HG03135 (cell line): ENCODE measurements around the gene FBXO40.
A peak's percentile ranks its signal among the peaks of the same experiment; 100 is the strongest.
"Not testable (repeated sequence)": the region's sequence is repeated elsewhere in the genome, so short reads cannot be mapped to it uniquely, and the experiment has no call there.

ENCODE experiments used
- ATAC-seq: cut with Tn5 transposase; IDR thresholded peaks from one replicate; pipeline ENCODE4 v1.9.1; 2021; ENCODE audit warnings: mild to moderate bottlenecking, moderate library complexity; ENCODE audit not compliant: unreplicated experiment

The FBXO40 gene, protein sequence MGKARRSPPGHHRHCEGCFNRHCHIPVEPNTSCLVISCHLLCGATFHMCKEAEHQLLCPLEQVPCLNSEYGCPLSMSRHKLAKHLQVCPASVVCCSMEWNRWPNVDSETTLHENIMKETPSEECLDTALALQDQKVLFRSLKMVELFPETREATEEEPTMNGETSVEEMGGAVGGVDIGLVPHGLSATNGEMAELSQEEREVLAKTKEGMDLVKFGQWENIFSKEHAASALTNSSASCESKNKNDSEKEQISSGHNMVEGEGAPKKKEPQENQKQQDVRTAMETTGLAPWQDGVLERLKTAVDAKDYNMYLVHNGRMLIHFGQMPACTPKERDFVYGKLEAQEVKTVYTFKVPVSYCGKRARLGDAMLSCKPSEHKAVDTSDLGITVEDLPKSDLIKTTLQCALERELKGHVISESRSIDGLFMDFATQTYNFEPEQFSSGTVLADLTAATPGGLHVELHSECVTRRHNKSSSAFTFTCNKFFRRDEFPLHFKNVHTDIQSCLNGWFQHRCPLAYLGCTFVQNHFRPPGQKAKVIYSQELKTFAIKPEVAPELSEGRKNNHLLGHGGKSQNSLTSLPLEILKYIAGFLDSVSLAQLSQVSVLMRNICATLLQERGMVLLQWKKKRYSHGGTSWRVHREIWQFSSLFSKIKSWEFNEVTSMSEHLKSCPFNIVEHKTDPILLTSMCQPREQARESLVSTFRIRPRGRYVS

DNA sequence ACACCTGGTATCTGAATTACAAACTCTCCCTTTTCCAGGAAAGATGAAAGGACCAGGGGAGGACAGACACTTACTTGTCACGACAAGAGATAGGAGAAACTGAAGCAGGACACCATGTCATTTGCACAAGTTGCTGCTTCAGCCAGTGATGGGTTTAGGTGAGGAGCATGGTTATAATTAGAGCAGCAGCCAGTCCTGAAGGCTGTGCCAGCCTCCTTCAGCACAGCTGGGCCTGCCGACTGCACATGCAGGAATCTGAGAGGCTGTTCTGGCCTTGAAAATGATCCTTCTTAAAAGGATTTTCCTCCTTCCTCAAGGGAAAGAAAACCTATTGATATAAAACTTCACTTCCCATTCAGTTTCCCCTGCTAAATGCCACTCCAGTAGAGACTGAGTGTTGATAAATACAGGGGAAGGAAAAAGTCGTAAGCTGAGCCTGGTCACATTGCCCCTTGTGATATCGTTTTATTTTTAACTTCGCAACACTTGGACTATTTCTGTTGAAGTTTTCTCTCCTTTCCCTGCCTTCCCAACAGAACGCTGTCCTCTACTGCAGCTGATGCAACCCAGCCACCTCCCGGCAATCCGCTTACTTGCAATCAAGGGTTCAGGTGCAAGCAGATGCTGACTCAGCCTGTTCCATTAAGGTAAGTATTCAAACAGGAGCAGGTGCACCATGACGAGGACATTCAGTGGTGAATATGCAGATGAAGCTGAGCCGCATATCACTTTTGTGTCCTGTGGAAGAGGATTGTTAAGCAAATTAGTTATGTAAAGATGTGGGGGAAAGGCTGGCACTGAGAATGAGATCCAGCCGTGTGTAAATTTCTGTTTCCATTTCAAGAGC is at the start of gene FBXO40:
TSS of gene FBXO40 (plus strand) at position 524 of the 847 bp plus-strand sequence. CDS start 27,197 bp downstream, outside the sequence.
- no peak for ATAC-seq

DNA sequence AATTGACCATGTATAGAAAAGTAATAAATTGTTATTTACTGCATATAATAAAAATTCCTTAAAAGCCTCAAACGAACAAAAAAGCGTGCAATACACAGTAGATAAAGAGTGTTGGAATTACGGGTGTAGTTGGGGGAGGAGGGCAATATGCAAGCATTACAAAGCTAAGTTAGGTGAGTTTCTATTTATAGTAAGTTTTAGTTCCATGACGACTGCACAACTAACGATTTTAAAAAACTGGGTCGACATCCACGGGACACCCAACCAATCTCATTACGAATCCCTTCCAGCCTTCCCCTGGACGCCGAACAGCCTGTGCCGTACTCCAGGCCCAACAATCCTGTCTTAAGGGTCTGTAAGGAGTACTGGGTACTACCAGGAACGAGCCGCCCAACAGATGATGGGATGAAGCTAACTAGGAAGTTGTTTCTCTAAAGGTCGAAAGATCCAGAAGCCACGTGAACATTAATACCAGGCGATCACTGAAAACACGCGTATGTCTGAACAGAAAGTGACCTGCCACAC is 48.1 kb upstream of the FBXO40 start:
- peak; percentile 3 for ATAC-seq

DNA sequence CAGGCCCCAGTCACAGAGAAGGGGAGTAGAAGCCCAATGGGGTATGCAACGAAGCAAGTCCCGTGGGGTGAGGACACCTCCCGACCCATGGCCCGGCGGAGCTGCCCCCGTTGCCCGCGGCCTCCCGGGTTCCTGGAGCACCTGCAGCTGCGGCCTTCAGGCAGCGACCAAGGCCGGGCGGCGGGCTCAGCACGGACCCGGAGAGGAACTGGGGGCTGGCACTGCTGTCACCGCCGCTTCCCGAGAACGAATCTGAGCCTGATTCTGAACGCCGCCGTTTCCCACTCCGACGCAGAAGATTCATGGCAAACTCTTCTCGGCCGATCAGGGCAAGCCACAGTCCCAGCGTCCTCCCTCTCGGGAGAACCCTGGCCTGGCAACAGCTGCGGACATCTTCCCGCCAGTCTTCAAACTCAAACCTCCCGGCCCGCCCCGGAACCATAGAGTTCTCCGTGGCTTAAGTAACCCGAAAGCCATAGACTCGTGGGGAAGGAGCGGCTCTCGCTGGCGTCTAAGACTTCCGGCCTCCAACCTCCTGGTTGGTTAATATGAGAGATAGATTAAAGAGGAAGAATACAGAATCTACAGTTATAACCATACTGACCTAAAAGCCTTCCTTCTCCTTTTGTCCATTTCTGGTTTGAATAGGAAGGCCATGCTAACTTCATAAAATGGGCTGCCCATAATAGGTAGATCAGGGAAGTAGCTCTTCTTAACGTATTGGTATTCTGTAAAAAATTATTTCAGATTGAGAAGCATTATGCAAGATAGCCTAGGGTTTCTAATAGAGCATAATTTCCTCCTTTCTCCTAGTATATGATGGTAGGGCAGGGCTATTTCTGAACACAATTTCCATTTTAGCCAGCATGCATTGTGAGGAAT is 47.4 kb upstream of the FBXO40 start, which contains the start of gene POLQ:
TSS of gene POLQ (minus strand) at position 415 of the 882 bp plus-strand sequence. CDS start at position 304, 111 bp downstream.
- ATAC-seq = peak; percentile 73

DNA sequence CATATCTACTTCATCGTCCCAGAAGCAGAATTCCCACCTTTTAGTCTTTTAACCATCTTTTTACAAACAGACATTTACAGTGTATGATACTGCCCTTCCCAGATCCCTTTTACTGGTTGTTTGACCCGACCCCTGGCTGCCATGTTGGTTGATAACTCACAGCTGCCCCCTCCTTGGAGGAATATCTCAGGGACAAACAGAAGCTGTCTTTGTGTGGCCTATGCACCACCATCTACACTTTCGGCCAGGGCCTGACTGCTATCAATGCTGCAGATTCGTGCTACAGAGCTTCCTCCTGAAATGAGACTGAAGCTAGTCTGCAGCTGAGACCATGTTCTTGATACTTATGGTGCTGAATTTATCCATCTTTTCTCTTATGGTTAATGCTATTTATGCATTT is 40.8 kb upstream of the FBXO40 start:
- no peak for ATAC-seq

DNA sequence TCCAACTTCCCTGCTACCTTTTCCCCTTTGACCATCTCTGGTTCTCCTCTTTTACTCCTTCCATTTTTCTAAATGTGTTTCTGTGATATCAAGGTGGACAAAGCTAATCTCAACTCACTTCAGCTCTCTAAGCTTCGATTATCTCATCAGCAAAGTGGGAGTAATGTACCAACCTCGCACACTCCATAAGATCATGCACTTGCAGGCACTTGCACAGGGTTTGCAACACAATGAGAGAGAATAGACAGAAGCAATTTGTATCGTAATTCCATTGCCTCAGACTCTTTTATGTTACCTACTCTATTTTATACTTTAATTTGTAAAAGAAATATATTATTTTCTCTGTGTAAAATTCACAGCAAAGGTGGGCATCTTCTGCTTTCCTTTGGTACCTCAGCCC is 40.4 kb upstream of the FBXO40 start:
- no peak for ATAC-seq

DNA sequence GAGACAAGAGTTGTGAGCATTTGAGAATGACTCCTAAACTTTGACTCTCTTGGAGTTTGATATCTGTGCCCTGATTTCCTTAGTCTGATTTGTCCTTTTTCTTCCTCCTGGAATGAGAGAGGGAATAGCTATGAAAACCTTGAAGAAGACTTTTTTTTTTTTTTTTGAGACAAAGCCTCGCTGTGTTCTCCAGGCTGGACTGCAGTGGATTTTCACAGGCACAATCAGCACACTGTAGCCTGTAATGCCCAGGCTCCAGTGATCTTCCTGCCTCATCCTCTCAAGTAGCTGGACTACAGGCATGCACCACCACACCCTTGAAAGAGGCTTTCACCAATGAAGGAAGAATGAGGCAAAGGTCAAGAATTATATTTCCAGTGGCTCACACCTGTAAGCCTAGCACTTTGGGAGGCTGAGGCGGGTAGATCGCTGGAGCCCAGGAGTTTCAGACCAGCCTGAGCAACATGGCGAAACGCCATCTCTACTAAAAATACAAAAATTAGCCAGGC is 35.7 kb upstream of the FBXO40 start:
- ATAC-seq = no peak

DNA sequence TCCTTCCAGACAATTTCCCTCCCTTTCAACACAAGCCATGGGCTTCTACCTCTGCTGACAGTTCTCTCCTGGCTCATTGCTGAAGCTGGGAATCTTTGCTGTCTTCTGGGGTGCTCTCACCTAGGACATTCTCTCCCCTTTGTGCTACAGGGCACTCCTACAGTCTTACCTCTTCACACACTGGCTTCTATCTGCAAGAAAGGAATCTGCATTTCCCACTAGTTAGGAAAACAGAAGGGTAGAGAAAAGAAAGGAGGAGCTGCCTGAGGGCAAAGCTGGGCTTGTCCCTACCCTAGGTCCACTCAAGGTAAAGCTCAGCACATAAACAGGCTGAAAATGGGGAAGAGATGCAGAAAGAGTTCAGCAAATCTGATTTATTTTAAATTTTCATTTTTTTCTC is 31.0 kb upstream of the FBXO40 start:
- no peak for ATAC-seq

DNA sequence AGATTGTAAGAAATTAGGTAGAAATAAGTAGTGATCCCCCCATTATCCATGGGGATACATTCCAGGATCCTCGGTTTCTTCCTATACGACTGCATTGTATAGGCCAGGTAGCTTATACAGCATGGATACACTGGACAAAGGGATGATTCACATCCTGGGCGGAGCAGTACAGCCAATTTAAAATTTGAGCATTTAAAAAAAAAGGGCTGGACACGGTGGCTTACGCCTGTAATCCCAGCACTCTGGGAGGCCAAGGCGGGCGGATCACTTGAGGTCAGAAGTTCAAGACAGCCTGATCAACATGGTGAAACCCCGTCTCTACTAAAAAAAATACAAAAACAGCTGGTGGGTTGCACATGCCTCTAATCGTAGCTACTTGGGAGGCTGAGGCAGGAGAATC is 26.4 kb upstream of the FBXO40 start:
- ATAC-seq = no peak

DNA sequence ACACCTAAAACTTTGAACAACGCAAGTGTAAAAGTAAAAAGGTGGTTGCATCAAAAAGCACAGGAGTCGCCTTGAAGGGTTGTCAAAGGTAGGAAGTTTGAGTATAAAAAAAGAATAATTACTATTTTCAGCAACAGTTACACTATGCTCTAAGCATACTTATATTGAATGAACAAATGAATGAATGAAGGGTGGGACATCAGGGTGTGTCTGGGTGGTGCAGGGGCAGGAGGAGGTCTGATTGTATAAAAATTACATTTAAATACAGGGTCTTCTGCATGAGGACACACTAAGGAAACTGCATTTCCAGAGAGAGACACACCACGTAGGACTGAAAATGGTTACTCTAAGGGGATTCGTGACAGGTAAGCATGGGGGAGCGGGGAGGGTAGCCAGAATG is 25.5 kb upstream of the FBXO40 start, which contains the start of gene ARGFX:
TSS of gene ARGFX (plus strand) at position 301 of the 400 bp plus-strand sequence. CDS start 2,765 bp downstream, outside the sequence.
- no peak for ATAC-seq

DNA sequence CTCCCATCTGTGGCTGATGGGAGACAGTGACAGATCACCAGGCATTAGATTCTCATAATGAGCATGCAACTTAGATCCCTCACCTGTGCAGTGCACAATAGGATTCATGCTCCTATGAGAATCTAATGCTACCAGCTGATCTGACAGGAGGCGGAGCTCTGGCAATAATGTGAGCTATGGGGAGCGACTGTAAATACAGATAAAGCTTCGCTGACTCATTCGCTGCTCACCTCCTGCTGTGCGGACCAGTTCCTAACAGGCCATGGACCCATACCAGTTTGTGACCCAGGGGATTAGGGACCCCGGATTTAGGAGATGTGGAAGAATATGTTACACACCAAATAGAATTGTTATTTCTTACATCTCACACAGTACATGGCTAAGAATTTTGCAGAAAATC is 18.7 kb upstream of the FBXO40 start:
- no peak for ATAC-seq

DNA sequence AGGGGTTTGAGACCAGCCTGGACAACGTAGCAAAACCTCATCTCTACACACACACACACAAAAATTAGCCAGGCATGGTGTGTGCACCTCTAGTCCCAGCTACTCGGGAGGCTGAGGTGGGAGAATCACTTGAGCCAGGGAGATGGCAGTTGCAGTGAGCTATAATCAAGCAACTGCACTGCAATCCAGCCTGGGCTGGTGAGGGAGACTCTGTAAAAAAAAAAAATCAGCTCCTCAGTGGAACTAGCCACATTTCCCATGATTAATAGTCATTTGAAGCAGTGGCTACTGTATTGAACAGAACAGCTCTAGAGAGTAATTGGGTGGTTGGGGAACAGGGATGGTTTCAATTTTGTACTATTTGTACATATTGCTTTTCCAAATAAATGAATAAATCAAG is 11.5 kb upstream of the FBXO40 start:
- ATAC-seq = no peak

DNA sequence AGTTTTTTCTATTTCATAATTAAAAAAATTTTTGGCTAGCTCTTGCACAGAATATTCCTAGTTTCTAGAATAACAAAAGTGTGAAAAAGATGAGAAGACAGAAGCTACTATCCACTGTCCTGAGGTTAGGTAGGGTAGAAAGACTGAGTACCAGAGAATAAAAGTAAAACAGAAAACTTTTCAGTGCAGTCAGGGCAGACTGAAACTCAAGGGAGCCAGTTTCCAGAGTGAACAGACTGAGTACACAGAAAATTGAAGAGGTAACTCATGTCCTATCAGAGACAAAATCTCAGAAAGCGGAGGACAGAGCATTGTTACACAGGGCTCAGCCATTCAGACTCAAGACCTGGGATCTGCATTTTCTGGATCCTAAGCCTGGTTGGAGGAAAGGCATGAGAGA is 8.8 kb upstream of the FBXO40 start:
- no peak for ATAC-seq

DNA sequence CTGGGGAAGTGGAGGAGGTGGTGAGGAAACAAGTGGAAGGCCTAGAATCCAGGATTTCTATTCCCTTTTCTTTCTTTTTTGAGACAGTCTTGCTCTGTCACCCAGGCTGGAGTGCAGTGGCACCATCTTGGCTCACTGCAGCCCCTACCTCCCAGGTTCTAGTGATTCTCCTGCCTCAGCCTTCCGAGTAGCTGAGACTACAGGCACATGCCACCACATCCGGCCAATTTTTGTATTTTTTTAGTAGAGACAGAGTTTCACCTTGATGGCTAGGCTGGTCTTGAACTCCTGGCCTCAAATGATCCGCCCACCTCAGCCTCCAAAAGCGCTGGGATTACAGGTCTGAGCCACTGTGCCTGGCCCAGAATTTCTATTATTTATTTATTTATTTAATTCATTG is 627 bp downstream of the FBXO40 start:
- ATAC-seq = not testable (repeated sequence)

DNA sequence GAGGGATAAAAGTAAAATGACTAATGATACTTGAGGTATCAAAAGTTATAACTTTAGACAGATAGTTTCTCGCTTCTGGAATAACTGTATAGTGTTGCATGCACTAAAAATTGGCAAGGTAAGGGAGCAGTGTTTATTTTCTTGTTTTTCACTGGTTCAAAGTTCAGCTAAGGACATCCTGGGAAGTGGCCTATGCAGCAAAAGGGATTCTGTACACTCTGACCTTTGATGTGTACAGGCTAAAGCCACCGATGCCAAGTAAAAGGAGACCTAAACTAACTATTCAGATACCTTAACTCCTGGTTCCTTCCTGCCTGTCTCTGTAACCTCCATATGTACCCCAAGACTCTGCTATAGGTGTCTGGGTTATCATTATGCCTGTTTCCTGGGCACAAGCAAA is 1.7 kb downstream of the FBXO40 start:
- ATAC-seq = no peak

DNA sequence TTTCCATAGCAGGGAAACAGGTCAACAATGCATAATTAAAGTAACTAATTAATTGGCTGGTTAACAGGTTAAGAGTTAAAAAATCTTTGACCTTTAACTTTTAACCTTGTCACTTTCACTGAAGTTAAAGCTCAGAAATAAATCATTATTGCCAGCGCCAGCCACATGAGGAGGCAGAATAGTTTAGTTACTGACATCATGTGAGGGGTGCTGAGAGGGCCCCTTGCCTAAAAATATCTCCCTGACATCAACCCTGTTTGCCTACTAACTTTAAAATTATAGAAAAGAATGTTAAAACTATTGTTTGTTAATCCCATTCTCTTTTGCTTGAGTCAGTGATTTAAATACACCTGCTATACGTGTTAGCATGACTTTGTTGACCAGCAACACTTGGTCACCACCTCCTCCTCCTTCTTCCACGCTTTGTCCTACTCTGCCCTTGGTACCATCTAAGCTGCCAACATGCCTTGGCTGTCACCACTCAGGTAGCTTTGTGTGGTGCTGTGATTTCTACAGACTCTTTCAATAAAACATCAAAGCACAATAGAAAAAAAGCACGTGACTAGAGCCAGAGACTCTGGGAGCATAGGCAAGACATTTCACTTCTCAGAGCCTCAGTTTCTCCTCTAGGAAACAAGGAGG is 2.7 kb downstream of the FBXO40 start:
- no peak for ATAC-seq

DNA sequence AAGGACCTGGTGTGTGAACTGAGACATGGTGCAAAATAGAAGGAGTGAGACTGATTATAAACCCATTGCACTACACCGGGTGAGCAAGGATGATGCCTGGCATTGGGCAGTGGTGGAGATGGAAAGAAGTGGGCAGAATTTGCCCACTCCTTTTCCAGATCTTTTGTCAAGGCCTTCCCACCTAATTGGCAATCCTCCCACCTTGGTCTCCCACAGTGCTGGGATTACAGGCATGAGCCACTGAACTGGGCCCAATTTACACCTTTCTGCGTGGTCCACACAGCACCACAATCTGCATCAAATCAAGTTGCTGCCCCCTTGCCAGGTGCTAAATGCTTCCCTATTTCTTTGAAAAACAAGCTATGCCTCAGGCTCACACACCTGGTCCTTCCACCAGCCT is 5.4 kb downstream of the FBXO40 start:
- no peak for ATAC-seq

DNA sequence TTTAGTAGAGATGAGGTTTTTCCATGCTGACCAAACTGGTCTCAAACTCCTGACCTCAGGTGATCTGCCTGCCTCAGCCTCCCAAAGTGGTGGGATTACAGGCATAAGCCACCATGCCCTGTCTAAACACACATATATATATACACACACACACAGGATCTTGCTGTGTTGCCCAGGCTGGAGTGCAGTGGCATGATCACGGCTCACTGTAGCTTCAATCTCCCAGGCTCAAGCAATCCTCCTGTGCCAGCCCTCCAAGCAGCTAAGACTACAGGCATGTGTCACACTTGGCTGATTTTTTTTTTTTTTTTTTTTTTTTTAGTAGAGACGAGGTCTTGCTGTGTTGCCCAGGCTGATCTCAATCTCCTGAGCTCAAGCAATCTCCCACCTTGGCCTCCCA is 6.7 kb downstream of the FBXO40 start:
- not testable (repeated sequence) for ATAC-seq

DNA sequence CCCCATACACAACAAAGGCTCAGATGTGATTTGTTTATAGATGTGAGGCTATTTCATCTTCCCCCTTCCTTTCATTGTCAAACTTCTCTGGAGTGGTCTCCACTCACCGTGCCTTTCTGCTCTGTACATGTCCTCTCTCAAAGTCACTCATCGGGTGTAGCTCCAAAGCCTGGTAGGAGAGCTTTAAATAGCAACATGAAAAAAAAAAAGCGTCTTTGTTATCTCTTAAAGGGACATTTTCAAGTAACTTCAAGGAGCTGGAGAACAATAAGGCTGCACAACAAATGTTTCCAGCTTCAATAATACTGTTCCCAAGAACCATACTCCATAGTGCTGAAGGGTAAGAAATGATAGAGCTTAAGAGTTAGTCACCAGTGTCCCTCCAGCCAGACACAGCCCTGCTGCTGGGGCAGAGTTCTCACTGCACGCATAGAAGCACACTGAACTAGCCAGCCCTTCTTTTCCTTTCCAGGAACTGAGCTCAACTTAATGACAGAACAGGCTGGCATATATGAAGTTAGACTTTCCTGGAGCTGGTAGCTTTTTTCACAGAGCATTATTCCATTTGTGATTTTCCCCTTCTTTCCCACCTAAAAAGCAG is 8.1 kb downstream of the FBXO40 start:
- no peak for ATAC-seq

DNA sequence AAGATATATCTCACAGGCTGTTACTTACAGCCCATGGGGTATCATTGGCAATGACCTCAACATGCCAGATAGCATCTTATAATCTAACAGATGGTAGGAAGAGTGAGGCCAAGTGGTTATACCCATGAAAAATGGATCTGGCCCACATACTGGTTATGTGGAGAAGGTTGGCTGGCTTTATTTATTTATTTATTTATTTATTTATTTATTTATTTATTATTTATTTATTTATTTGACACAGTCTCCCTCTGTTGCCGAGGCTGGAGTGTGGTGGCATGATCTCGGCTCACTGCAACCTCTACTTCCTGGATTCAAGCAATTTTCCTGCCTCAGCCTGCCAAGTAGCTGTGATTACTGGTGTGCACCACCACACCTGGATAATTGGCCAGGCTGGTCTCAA is 11.6 kb downstream of the FBXO40 start:
- no peak for ATAC-seq
